ENCODE data around the gene CBLB.

- TF ChIP-seq RFX5 (IDR thresholded peaks at IDR 0.05; ENCODE audit: low read depth, low read length): no peak
- no peak for TF ChIP-seq CTCF (conservative IDR thresholded peaks at IDR 0.05; ENCODE audit: low read depth, low read length)
- no peak; the same call in 1 of the 2 replicates for TF ChIP-seq POLR2A (IDR thresholded peaks at IDR 0.05; ENCODE audit: low read depth, low read length)
- TF ChIP-seq FOS (IDR thresholded peaks at IDR 0.05; ENCODE audit: low read depth, low read length): no peak
- TF ChIP-seq RCOR1 (IDR thresholded peaks at IDR 0.05; ENCODE audit: insufficient replicate concordance, low read length): no peak
- no peak for TF ChIP-seq SMC3 (IDR thresholded peaks at IDR 0.05; ENCODE audit: low read depth, low read length)
- no peak for TF ChIP-seq BHLHE40 (IDR thresholded peaks at IDR 0.05; ENCODE audit: low read depth, low read length)
- TF ChIP-seq RAD21 (IDR thresholded peaks at IDR 0.05; ENCODE audit: low read length): no peak
- no peak for TF ChIP-seq CEBPB (IDR thresholded peaks at IDR 0.05; ENCODE audit: low read depth, low read length)
- no peak for TF ChIP-seq USF2 (IDR thresholded peaks at IDR 0.05; ENCODE audit: low read depth, low read length)
- TF ChIP-seq MAFK (IDR thresholded peaks at IDR 0.05; ENCODE audit: low read depth, low read length): no peak
- no peak for TF ChIP-seq MAZ (IDR thresholded peaks at IDR 0.05; ENCODE audit: borderline replicate concordance, low read depth, low read length)
- TF ChIP-seq MXI1 (IDR thresholded peaks at IDR 0.05; ENCODE audit: borderline replicate concordance, low read depth, low read length): no peak
Observed at GRCh38 chr3:105867712-105868430, 941 bp downstream of the CBLB start.
